ENCODE results near the gene CPEB4. TPM values are rescaled to one million over a fixed set of nuclear protein-coding genes. Genes with fewer than 3 reads are reported as not detected.

The CPEB4 gene
- total and polyA plus RNA-seq, 10 of the 15 experiments (the other 5 are each of a cell fraction or from before 2014, with no cell fraction given): 6.9 to 33.1 (median 20.4) TPM

- no TSS peak for BruUV-seq (replicated peaks)
- intact Hi-C loops (cut with micrococcal nuclease; ENCODE audit: unreplicated experiment): no loop called here
- TF ChIP-seq TCF3 (IDR thresholded peaks at IDR 0.05; ENCODE audit: borderline replicate concordance, insufficient read depth, low read depth, low read length): no peak
- WGBS (ENCODE audit: insufficient coverage, insufficient replicate concordance, low lambda C conversion rate, missing lambda C conversion rate): 49% methylated on average over 4 of the region's 4 CpGs
- H3K79me2 ChIP-seq (ENCODE audit: control insufficient read depth, insufficient read depth, low read length): no peaks in the 10 kb centered on the region
- no peak overlapping the region for H3K4me3 ChIP-seq
- no peak overlapping the region for H3K4me2 ChIP-seq (ENCODE audit: control insufficient read depth, insufficient read depth)
- FAIRE-seq (no peak), ATAC-seq (no peak), DNase-seq (ENCODE audit: low read depth, low spot score) (no peak)
- ChIA-PET POLR2A (interaction anchor here (0.8 to 2.0 kb wide), 2 partner anchors 10 to 11 kb away, joined by 3 to 6 read pairs; no protein-coding TSS in a partner anchor), RAD21 (ENCODE audit: unreplicated experiment) (interaction anchor here (0.9 kb wide), 1 partner anchor 10 kb away, joined by 4 read pairs; no protein-coding TSS in a partner anchor), SMC1A (ENCODE audit: uncharacterized antibody, unreplicated experiment) (interaction anchor here (3.2 kb wide), 1 partner anchor 10 kb away, joined by 11 read pairs; no protein-coding TSS in a partner anchor), CTCF (interaction anchor here (1.2 to 2.3 kb wide), 2 partner anchors 10 to 56 kb away, joined by 3 to 4 read pairs; no protein-coding TSS in a partner anchor)
- H3K27me3 ChIP-seq (replicated peaks in 1 of 2; ENCODE audit: control insufficient read depth in 2 of 2, insufficient read depth in 2 of 2, low read length in 1 of 2): no peaks in the 10 kb centered on the region
- no peak overlapping the region for H3K9ac ChIP-seq (ENCODE audit: control insufficient read depth, insufficient read depth, low read length)
- no peaks in the 10 kb centered on the region for H3K4me1 ChIP-seq (ENCODE audit: control insufficient read depth, insufficient read depth, low read length)
- H3K27ac ChIP-seq (ENCODE audit: control insufficient read depth, insufficient read depth): no peak overlapping the region
- no peaks in the 10 kb centered on the region for H3K36me3 ChIP-seq (ENCODE audit: control insufficient read depth in 2 of 2, insufficient read depth in 2 of 2, low read length in 1 of 2)
- H4K20me1 ChIP-seq (ENCODE audit: control insufficient read depth, insufficient read depth): no peaks in the 10 kb centered on the region
- H2AFZ ChIP-seq (ENCODE audit: control insufficient read depth, low read depth, low read length): no peak overlapping the region
- no peaks in the 10 kb centered on the region; the same call in 2 of the 3 replicates for H3K9me3 ChIP-seq (replicated peaks; ENCODE audit: control insufficient read depth, insufficient read depth, low read length)
- in situ Hi-C loops (cut with MboI): no loop called here
These were observed 18.8 kb upstream of the CPEB4 start for GRCh38 chr5:173869316-173869715.

- Histone ChIP-seq H3K4me1 (ENCODE audit: control insufficient read depth, insufficient read depth, low read length) (no peaks in the 10 kb centered on the region), H3K36me3 (ENCODE audit: control insufficient read depth in 2 of 2, insufficient read depth in 2 of 2, low read length in 1 of 2) (no peaks in the 10 kb centered on the region), H3K79me2 (ENCODE audit: control insufficient read depth, insufficient read depth, low read length) (no peaks in the 10 kb centered on the region), H3K27me3 (replicated peaks in 1 of 2; ENCODE audit: control insufficient read depth in 2 of 2, insufficient read depth in 2 of 2, low read length in 1 of 2) (no peaks in the 10 kb centered on the region), H3K9me3 (replicated peaks; ENCODE audit: control insufficient read depth, insufficient read depth, low read length) (no peaks in the 10 kb centered on the region), H4K20me1 (ENCODE audit: control insufficient read depth, insufficient read depth) (no peaks in the 10 kb centered on the region), H3K4me3 (no peak overlapping the region), H3K9ac (ENCODE audit: control insufficient read depth, insufficient read depth, low read length) (no peak overlapping the region), H3K4me2 (ENCODE audit: control insufficient read depth, insufficient read depth) (no peak overlapping the region), H2AFZ (ENCODE audit: control insufficient read depth, low read depth, low read length) (no peak overlapping the region), H3K27ac (ENCODE audit: control insufficient read depth, insufficient read depth) (no peak overlapping the region)
- no peak for TF ChIP-seq MTA3 (IDR thresholded peaks at IDR 0.05; ENCODE audit: borderline replicate concordance, low read length)
- TF ChIP-seq FOXM1 (IDR thresholded peaks at IDR 0.05; ENCODE audit: low read depth, low read length): no peak
- TF ChIP-seq RUNX3 (IDR thresholded peaks at IDR 0.05; ENCODE audit: low read length): no peak
- TF ChIP-seq RBBP5 (conservative IDR thresholded peaks at IDR 0.05): no peak
- TF ChIP-seq IKZF2 (IDR thresholded peaks at IDR 0.05): no peak
- no peak for TF ChIP-seq RAD51 (IDR thresholded peaks at IDR 0.05)
- no peak for TF ChIP-seq GABPA (IDR thresholded peaks at IDR 0.05; ENCODE audit: low read depth)
- TF ChIP-seq REST (IDR thresholded peaks at IDR 0.05; ENCODE audit: low read depth, low read length): no peak
- no peak for TF ChIP-seq USF2 (IDR thresholded peaks at IDR 0.05; ENCODE audit: borderline replicate concordance, low read depth, low read length)
- TF ChIP-seq CHD4 (IDR thresholded peaks at IDR 0.05): no peak
- TF ChIP-seq TCF7 (IDR thresholded peaks at IDR 0.05; ENCODE audit: borderline replicate concordance): no peak
- ChIA-PET CTCF (interaction anchor here (1.1 to 1.4 kb wide), 2 partner anchors 15 to 100 kb away, joined by 3 to 4 read pairs; no protein-coding TSS in a partner anchor), SMC1A (ENCODE audit: uncharacterized antibody, unreplicated experiment) (interaction anchor here (0.6 kb wide), 1 partner anchor 129 kb away, joined by 3 read pairs; no protein-coding TSS in a partner anchor), POLR2A (interaction anchor here (1.0 kb wide), 1 partner anchor 247 kb away, joined by 4 read pairs; no protein-coding TSS in a partner anchor), RAD21 (ENCODE audit: unreplicated experiment) (interaction anchor here (1.4 to 1.7 kb wide), 2 partner anchors 12 to 52 kb away, joined by 4 to 6 read pairs; no protein-coding TSS in a partner anchor)
- 79% methylated on average over 9 of the region's 9 CpGs for WGBS (ENCODE audit: insufficient coverage, insufficient replicate concordance, low lambda C conversion rate, missing lambda C conversion rate)
- no peak for ATAC-seq
- no peak for DNase-seq (ENCODE audit: low read depth, low spot score)
- in situ Hi-C loops (cut with MboI) (no loop called here), intact Hi-C loops (cut with micrococcal nuclease; ENCODE audit: unreplicated experiment) (no loop called here)
- BruUV-seq (replicated peaks): no TSS peak
- no peak for FAIRE-seq
These were observed 15.2 kb upstream of the CPEB4 start for GRCh38 chr5:173872957-173873305.
